MM.1S (cell line): ENCODE data around the gene SLC16A12.

ENCODE experiments used
- EZH2 ChIP-seq: fragments of 300-600 bp; sonication (generic); optimal IDR thresholded peaks from 2 replicates; pipeline ENCODE3; 2017; ENCODE audit warnings: low read depth, mild to moderate bottlenecking, antibody characterized with exemption, low read length, mixed read lengths
- EZH2phosphoT487 ChIP-seq: fragments of 300-600 bp; sonication (generic); IDR thresholded peaks from 2 replicates; pipeline ENCODE4 v1.6.1; 2018; ENCODE audit warnings: antibody characterized with exemption, low read length
- TF ChIP-seq, protein P1 (sequence below): fragments of 300-600 bp; sonication (generic); IDR thresholded peaks from 2 replicates; pipeline ENCODE4 v1.5.1; 2016; ENCODE audit warnings: antibody characterized with exemption, low read length, mixed read lengths

DNA sequence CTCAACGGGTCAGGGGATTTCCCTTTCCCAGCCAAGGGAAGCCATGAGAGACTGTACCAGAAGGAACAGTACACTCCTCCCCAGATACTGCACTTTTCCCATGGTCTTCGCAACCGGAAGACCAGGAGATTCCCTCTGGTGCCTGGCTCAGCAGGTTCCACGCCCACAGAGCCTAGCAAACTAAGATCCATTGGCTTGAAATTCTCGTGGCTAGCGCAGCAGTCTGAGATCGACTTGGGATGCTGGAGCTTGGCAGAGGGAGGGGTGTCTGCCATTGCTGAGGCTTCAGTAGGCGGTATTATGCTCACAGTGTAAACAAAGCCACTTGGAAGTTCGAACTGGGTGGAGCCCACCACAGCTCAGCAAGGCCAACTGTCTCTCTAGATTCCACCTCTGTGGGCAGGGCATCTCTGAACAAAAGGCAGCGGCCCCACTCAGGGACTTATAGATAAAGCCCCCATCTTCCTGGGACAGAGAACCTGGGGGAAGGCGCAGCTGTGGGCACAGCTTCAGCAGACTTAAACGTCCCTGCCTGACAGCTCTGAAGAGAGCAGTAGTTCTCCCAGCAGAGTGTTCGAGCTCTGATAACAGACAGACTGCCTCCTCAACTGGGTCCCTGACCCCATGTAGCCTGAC is 29.6 kb downstream of the SLC16A12 start:
- TF ChIP-seq, protein P1, sequence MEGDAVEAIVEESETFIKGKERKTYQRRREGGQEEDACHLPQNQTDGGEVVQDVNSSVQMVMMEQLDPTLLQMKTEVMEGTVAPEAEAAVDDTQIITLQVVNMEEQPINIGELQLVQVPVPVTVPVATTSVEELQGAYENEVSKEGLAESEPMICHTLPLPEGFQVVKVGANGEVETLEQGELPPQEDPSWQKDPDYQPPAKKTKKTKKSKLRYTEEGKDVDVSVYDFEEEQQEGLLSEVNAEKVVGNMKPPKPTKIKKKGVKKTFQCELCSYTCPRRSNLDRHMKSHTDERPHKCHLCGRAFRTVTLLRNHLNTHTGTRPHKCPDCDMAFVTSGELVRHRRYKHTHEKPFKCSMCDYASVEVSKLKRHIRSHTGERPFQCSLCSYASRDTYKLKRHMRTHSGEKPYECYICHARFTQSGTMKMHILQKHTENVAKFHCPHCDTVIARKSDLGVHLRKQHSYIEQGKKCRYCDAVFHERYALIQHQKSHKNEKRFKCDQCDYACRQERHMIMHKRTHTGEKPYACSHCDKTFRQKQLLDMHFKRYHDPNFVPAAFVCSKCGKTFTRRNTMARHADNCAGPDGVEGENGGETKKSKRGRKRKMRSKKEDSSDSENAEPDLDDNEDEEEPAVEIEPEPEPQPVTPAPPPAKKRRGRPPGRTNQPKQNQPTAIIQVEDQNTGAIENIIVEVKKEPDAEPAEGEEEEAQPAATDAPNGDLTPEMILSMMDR: no peak
- TF ChIP-seq EZH2 (no peak), EZH2phosphoT487 (no peak)
